ENCODE results near the gene ADGRG1.

The ADGRG1 gene

DNA sequence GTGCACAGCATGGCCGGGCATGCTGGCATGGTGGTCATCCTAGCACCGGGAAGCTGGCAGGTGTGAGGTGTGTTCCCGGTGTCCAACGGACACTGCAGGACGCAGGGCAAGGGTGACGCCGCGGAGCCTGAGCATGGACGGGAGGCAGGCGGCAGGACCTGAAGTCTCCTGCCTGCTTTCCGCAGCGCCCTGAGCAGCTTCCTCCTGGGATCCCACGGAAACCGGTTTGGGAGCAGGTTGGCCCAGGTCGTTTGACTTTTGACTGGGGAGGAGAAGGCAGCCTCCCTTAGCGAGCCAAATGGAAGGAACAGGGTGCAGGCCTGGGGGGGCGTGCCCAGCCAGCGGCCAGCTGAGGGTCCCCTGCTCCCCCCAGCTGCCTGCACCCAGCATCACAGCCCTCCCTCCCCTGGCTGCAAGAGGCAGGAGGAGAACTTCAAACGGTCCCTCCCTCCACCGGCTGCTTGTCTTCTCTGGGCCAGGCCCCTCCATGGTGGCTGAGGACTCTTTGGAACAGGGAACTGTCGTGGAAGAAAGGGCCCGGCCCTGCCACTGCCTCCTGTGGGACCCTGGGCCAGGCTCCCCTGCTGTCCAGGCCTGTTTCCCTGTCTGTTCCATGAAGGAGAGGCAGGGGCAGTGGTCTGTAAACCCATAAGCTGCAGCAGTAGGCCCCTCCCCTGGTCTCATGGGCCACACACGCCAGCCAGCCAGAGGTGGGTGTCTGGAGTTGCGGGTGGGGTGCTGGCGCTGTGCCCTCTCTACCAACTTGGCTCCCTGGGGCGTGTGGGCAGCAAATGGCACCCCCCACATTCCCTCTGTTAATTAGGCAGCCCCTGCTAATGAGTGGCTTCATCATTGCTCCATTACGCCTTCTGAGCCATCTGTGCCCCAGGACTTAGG, 7.8 kb upstream of the ADGRG1 start:
- no peak for FAIRE-seq

DNA sequence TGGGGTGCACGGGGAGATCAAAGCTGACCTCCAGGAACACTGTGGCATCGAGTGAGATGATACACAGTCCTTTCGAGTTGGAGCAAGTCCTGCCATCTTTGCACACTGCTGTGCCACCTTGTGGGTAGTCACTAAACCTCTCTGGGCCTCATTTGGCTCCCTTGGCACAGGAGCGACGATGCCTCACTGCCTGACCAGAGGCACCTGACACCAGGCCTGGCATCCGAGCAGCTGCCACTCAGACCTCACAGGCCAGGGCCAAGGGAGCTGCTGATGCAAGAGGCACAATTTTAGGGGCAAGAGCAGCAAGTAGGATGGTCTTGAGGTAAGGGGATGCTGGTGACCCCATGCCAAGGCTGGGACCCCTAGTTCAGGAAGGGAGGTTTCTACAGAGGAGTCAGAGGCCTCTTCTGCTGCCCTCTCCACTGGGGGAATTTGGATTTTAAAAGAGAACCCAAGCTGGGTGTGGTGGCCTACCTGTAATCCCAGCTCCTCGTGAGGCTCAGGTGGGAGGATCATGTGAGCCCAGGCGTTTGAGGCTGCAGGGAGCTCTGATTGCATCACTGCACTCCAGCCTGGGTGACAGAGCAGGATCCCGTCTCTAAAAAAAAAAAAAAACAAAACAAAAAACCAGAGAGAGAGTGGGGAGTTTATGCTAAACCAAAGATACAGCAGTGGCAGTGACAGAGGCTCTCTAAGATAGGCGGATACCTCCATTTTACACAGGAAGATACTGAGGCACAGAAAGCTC, 6.7 kb upstream of the ADGRG1 start:
- FAIRE-seq = no peak

DNA sequence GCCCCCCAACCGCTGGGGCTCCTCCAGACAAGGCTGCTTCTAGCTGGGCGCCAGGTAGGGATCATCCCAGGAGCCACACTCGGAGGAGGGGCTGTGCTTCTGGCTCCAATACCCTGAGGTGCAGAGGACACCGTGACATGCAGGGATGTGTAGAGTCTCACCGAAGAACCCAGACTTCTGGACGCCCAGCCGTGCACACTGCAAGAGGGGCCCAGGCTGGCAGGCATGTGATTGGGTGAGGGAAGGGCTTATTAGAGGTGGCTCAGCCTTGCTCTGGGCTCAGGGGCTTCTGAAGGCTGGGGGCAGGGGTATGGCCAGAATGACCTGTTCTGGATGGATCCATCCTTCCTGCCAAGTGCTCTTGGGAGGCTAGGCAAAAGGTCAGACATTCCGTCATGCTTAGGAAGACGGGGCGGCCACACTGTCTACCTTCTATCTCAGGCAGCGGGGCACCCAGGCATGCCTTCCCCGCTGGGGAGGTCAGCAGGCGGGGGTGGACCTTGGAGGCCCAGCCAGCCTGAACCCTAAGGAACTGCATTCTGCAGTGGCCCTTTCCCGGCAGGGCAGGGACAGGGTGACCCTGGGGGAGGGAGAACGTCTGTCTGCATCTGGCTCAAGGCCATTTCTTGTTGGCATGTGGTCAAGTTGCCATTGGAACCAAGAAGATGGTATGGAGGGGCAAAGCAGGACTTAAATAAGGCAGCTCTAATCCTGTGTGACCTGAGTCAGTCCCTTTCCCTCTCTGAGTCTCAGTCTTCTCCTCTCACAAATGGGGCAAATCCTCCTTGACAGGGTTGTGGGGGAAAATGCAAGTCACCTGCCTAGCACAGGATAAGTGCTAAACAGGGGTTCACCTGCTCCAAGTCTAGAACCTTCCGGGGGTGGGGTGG, 5.8 kb upstream of the ADGRG1 start:
- no peak for FAIRE-seq

DNA sequence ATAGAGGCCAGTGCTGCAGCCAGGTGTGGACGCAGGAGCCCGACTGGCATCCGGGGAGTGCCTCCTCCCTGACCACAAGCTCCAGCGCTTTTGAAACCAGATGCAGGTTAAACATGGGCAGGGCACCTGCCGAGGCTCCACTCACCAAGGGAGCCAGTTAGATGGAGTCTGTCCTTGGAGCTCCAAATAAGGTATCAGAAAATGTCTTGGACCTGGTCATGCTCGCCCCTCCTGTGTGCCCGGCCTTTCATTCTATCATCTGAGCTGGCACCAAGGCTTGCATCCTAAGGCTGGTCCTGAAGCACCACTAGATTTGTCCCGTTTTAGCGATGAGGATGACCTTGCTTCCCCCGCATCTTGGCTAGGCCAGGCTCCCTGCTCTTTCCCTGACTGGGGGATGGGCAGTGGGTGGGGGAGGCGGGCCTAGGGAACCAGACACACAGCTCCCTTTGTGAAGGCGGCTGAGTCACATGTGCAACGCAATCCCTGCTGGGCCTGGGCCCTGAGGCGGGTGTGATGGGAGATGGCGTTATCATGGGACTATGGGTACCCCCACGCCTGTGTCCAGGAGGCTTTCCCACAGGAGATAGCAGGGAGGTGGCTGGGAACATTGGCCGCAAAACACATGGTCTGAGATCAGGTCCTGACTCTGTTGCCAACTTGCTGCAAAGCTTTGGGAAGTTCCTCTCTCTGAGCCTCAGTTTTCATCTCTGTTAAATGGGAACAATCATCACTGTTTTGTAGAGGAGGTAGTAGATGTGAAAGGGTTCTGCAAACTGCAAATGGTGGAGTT, 5.0 kb upstream of the ADGRG1 start:
- no peak for FAIRE-seq

DNA sequence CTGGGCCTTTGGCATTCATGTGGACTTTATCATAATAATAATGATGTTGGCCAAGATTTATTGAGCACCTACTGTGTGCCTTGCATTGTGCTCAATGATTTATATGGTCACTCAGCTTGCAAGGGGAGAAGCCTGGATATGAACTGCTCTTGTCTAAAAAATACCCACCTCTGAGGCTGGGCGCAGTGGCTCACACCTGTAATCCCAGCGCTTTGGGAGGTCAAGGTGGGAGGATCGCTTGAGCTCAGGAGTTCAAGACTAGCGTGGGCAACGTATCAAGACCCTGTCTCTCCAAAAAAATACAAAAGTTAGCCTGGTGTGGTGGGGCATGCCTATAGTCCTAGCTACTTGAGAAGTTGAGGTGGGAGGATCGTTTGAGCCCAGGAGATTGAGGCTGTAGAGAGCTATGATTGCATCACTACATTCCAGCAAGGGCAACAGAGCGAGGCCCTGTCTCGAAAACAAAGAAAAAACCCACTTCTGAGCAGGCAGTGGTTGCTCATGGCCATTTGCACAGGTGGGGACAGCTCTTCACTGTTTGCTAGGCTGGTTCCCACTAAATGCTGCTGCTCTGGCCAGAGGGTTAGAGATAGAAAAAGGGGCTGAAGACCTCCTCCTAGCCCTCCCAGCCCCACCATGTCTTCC, 4.3 kb upstream of the ADGRG1 start:
- FAIRE-seq = no peak

DNA sequence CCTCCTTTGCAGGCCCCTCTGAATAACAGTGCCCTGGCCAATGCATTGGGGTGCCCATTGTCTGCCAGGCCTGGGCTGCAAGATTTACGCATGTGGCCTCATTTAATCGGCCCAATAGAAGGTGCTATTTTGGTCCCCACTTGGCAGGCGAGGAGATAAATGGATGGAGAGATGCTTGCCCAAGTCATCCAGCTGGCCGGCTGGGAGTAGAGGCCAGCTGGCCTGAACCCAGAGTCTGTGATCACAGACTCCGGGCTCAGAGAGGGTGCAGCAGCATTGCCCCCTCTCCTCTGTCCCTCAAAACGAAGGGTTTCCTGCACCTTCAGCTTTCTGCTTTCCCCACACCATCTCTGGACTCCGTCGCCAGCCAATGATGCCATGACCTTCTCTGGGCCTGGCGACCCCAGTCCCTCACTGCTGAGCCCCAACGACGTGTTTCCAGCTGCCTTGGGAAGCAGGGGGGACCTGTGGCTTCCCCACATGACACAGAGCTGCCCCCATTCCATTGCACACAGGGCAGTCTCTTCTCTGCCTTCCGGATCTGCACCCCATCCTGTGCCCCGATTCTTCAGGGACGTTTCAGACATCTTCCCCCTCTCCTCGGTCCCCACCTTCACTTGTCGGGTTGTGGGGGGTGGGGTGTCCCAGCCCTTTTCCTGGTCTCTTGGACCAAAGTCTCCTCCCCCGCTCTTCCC, 3.5 kb upstream of the ADGRG1 start:
- FAIRE-seq = no peak

DNA sequence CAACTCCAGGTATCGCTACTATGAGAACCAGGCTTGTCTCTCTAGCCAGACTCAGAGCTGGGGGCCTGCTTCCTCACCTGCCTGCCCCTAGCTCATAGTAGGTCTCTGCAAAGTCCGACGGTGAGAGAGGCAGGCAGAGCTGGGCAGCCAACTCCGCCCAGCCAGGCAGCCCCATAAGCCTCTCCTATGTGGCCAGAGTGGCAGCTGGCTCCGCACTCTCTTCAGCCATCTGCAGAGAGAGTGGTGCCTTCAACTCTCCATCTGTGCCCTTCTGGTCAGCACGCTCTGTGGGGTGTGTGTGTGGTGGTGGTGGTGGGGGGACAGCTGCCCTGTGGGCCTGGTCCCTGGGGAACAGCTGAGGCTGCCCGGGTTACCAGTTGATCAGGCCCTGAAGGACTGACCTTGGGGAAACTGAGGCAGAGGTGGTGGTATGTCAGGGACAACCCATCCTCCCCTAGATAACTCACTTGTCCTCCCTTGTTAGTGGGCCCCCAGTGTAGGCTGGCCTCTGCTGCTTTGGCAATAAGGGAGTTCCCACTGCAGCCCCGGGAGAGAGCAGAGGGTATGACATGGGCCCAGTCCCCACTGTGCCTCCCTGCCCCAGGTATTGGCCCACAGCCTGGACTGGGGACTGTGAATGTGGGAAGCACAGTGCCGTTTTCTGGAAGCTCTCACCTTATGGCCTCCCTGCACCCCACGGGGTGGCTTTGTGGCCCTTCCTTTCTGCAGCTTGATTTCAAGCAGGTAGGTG, 1.8 kb upstream of the ADGRG1 start:
- no peak for FAIRE-seq

DNA sequence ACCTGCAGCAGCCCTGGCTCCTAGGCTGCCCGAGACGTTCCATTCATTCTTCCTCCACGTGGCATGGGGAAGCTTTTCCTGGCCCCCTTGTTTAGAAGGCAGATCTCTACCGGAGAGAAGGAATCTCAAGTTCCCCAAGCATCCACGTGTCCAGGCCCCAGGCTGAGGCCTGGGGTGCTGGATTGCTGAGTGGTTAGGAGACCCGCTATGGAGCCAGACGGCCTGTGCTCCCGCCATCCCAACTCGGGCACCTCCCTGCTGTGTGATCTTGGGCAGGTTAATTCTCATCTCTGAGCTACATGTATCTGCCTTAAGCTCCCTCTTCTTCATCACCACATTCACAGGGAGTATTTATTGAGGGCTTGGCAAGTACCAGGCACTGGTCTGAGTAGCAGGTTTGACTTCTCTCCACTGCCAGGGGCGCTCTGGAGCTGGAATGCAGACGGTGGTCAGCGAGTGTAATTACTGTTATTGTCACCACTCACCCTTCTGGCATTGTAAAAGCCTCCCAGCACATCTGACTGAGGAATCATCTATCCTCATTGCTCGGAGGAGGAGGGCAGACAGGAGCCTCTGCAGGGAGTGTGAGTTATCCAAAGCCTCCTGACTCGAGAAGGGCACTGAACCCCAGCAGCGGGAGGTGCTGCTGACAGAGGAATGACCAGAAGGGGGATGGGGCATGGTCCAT, 1.1 kb upstream of the ADGRG1 start:
- no peak for FAIRE-seq

DNA sequence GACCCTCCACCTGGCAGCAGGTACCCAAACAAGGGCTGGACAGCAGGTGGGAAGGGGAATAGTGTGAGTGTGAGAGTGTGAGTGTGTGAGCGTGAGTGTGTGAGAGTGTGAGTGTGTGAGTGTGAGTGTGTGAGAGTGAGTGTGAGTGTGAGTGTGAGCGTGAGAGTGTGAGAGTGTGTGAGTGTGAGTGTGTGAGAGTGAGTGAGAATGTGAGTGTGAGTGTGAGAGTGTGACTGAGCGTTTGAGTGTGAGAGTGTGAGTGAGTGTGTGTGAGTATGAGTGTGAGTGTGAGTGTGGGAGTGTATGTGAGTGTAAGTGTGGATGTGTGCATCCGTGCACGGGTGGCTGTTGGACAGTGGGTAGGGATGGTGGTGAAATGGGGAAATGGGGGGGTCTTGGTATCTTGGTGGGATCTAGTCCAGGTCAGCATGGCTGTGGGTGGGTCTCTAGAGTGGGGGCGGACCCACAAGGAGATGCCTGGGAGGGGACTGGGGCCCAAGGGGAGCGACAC, 408 bp downstream of the ADGRG1 start:
- FAIRE-seq = no peak

DNA sequence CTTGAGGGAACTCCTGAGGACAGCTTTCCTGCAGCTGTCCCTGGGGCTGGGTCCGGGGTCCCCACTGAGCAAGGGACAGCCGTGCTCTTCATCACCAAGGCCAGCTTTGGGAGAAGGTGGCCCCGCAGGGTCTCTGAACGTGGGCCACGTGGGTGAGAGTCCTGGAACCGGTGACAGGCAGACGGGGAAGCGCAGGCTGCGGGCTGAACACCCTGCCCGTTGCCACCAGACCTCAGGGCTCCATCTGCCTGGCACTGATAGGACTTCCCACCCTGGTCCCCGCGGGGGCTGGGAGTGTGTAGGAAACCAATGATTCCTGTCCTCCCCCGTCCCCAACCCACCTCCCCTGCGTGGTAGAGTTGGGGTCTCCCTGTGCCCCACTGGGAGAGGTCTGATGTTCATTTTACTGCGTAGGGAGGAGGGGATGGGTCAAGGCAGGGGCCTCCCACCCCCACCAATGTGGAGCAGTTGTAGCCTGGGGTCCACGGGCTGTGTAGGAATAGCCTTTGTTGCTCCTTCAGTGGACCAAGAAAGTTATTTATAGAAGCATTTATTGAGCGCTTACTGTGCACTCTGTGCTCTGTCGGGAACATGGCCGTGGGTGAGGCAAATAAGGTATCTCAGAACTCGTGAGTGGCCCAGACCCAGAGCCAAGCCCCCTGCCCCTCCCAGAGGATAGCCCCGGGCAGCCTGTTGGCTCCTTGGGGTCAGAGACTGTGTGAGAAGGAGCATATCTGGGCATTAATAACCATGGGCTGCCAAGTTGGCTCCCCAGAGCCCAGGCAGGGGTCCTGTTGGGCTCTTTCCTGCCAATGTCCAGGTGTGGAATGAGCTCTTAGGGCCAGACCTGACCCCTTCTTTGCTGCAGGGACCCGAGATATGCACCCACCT, 1.3 kb downstream of the ADGRG1 start:
- FAIRE-seq = no peak

DNA sequence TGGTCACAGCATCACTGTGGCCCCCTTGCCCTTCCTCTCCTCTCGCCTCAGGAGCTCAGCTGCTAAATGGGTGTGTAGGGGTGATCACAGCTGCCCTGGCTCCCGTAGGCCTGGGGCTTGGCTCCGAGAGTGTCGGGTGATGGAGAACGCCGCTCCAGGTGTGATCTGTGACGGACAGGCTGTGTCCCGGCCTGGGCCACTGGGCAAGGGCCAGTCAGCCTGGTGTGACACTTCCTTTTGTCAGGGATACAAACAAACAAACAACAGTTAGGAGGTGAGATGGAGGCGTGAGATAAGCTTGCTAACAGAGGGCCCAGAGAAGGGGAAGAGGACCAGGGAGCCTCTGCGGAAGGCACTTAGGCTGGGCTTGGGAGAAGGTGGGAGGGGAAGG, 2.0 kb downstream of the ADGRG1 start:
- FAIRE-seq = no peak

DNA sequence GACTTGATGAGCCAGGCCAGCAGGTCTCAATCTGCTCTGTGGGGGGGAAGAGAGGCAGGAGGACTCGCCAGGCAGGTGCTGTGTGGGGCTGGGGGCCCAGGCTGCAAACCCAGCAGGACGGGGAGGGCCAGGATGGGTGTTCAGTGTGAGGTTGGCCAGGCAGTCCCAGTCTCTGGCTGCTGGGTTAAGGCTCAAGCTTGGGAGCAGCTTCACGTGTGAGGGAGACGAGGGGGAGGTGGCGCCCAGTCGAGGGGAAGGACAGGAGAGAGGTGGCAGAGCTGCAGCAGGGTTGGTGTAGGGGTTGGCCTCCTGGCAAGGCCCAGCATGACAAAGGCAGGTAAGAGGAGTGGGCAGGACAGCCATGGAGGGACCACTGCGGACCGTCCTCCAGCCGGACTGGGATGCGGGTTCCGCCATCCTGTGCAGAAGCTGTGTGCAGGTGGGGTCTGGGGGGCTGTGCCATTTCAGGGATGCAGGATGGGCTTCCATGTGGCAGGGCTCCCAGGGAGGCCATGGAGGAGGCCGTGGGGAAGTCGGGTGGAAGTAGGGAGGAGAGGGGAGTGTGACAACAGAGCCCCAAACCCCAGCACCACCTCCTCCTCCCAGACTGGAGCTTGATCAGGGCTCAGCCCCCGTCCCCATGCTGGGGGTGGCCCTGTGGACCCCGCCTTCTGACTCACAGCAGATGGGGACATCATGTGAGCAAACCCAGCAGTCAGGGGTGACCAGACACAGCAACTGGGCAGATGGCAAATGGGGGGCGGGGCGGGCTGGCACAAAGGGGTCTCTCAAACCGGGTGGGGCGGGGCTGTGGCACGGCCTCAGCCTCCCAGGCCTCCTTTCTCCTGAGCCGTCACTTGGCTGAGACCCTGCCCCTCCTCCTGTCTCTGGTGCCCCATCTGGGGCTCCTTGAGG, 2.8 kb downstream of the ADGRG1 start:
- FAIRE-seq = no peak

DNA sequence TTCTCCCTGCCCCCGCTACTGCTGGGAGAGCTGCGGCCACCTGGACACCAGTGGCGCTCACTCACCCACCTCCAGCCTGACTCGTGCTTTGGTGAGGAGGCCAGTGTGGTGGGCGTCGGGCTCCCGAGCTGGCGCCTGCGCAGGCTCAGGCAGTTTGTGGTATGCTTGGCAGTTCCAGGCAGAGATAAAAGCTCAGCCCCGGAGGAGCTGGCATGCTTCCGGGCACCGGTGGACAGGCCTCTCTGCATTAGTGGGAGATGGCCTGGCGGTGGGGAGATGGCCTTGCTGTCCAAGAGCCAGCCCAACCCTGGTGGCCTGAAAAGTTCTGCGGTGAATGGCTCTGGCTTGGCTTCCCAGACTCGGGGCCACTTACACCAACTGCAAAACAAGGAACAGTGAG, 4.1 kb downstream of the ADGRG1 start:
- no peak for FAIRE-seq

DNA sequence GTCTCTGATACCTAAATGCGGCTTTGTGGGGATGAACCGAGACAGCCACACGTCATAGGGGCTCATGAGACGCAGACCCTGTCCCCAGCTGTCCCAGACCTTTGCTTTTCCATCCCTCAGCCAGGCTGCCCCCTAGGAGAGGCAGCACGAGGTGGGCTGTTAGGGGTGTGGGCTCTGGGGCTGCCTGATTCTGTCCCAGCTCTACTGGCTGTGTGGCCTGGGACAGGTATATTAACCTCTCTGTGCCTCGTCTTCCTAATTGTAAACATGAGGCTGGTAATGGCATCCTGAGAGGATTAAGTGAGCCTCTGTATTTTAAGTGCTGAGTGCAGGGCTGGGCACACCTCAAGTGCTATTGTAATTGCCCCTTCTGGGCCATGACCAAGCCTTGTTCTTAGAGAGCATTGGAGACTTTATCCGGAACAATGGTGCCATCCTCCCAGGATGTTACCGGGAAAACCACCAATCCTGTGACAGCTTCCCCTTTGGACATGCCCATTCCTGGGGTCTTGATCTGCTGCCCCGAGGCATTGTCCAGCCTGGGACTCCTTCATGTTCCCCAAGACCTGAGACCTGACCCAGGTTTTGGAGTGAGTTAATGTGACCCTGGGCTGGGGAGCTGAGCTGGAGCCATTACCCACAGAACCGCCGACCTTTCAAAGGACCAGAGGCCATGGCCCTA, 5.1 kb downstream of the ADGRG1 start:
- FAIRE-seq = no peak

DNA sequence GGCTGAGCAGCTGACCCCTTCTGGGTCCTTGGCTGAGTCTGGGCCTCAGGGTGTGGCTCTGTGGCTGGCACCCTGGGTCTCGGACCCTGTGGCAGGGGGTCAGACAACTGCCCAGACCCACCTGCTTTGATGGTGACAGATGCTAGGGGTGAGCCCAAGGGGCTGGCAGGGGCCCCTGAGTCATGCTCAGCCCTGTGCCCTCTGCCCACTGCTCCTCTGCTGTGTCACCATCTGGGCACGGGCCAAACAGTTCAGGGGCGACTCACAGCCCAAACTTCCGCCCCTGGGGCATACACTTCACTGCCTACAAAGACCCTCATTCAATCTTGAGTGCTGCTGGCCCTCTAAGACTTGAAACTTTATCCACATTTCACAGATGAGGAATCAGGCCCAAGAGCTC, 5.7 kb downstream of the ADGRG1 start:
- no peak for FAIRE-seq

DNA sequence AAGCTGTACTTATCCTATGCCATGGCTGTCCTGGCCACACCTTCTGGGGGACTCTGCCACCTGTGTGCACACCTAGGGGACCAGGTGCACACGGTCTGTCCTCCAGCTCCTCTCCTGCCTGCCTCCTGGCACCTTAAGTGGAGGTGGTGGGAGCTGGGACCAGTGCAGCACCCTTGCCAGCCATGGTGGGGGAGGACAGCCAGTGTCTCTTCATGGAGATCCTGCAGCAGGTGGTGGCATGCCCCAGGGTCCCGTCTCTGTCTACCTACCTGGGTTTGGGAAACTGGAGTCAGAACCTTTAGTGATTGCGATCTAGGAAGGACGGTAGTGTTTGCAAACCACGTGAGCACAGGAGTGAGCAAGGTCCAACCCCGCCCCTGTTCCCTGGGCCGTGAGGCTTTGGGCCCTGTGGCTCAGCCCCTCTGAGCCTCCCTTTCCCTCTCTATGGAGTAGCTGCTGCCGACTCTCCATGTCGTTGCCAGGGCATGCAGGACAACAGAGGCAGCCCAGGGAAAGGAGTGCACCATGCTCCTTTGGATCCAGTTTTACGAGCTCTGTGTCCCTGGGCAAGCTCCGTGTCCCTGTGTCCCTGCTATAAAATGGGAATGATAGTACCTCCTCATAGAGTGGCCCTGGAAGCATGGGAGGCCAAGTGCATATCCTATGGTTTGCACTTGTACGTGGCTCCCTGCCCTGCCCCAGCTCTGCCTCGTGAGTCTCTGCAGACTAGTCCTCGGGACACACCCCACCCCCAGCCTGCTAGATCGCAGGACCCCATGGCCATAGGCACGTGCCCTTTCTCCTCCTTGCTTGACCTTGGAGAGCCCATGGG, 7.1 kb downstream of the ADGRG1 start:
- no peak for FAIRE-seq

Data from TTC549 (cell line).